Muscle of leg (tissue), 11 donors: ENCODE results near the gene ARPC1A. TPM values are rescaled to one million over a fixed set of nuclear protein-coding genes. Genes with fewer than 3 reads are reported as not detected.
"Not testable (repeated sequence)": the region's sequence is repeated elsewhere in the genome, so short reads cannot be mapped to it uniquely, and the experiment has no call there.

Experiments used
- DNase-seq: peaks from one replicate; pipeline ENCODE4 v3.0.0; 2013
- H3K27ac ChIP-seq: one replicate; pipeline ENCODE4 v1.5.1; 2013; ENCODE audit warnings: mild to moderate bottlenecking, low read length, control low read depth
- H3K27me3 ChIP-seq: one replicate; pipeline ENCODE4 v1.6.1; 2013; ENCODE audit warnings: low read length; ENCODE audit not compliant: control insufficient read depth, insufficient read depth
- H3K36me3 ChIP-seq: one replicate; pipeline ENCODE4 v1.6.1; 2013; ENCODE audit warnings: low read length; ENCODE audit not compliant: control insufficient read depth, insufficient read depth
- H3K4me1 ChIP-seq: one replicate; pipeline ENCODE4 v1.6.1; 2013; ENCODE audit warnings: low read length; ENCODE audit not compliant: control insufficient read depth, insufficient read depth
- H3K4me3 ChIP-seq: one replicate; pipeline ENCODE4 v1.5.1; 2013; ENCODE audit warnings: low read length, control low read depth
- H3K9me3 ChIP-seq: replicated peaks from 2 replicates; pipeline ENCODE4 v1.6.1; 2013; ENCODE audit warnings: low read depth, low read length; ENCODE audit not compliant: control insufficient read depth
- whole genome bisulfite sequencing: methylation state at CpG from one replicate; pipeline ENCODE4 v1.1.5; 2013; ENCODE audit warnings: missing lambda C conversion rate; ENCODE audit not compliant: insufficient coverage; 5-methylcytosine and 5-hydroxymethylcytosine counted together
- polyA plus RNA-seq, 8 donors: library from polyadenylated mRNA; unstranded; fragments of 120-200 nt; gene quantifications; one replicate each; pipeline versions ENCODE4 v1.2.1 to v1.2.3, GENCODE V29; 2013; ENCODE audit warnings: inconsistent platforms in 1 of 8, low replicate concordance in 1 of 8; ENCODE audit not compliant: insufficient read length in 8 of 8, insufficient read depth in 1 of 8
- total RNA-seq: library from RNA; stranded (reverse); fragments of 120-200 nt; gene quantifications from one replicate; pipeline ENCODE4 v1.2.4, GENCODE V29; 2013

The ARPC1A gene
- total and polyA plus RNA-seq, 9 donors = 54.6 to 90.3 (median 66.5) TPM

GRCh38 chr7:99379043-99379577 is 53.4 kb downstream of the ARPC1A start:
- WGBS = 15% methylated on average over 2 of the region's 7 CpGs
- Histone ChIP-seq H3K27ac (peak overlapping the region; percentile 95), H3K36me3 (no peaks in the 10 kb centered on the region), H3K9me3 (no peaks in the 10 kb centered on the region), H3K27me3 (no peaks in the 10 kb centered on the region), H3K4me3 (no peak overlapping the region), H3K4me1 (peaks cover 23% of the 10 kb centered on the region)
- peak; percentile 94 for DNase-seq

GRCh38 chr7:99379693-99380031 is 54.0 kb downstream of the ARPC1A start:
- Histone ChIP-seq H3K27ac (peak overlapping the region; percentile 95), H3K4me3 (peak overlapping the region; percentile 3), H3K4me1 (peaks cover 23% of the 10 kb centered on the region)
- H3K36me3 ChIP-seq, DNase-seq, H3K27me3 ChIP-seq, H3K9me3 ChIP-seq: not testable (repeated sequence)
- WGBS = 70% methylated on average over 2 of the region's 7 CpGs

GRCh38 chr7:99380032-99380822 is 54.5 kb downstream of the ARPC1A start:
- Histone ChIP-seq H3K36me3 (no peaks in the 10 kb centered on the region), H3K4me1 (peaks cover 23% of the 10 kb centered on the region), H3K27me3 (no peaks in the 10 kb centered on the region), H3K9me3 (no peaks in the 10 kb centered on the region), H3K27ac (peak overlapping the region; percentile 95), H3K4me3 (peak overlapping the region; percentile 3)
- peak; percentile 85 for DNase-seq
- 59% methylated on average over 7 of the region's 12 CpGs for WGBS

- peaks cover 4% of the 10 kb centered on the region for H3K36me3 ChIP-seq
- no peaks in the 10 kb centered on the region for H3K27me3 ChIP-seq
- no peak for DNase-seq
- H3K9me3 ChIP-seq = no peaks in the 10 kb centered on the region
- H3K4me3 ChIP-seq = no peak overlapping the region
- H3K27ac ChIP-seq = peak overlapping the region; percentile 35
- H3K4me1 ChIP-seq = peaks cover 20% of the 10 kb centered on the region
- WGBS = 87% methylated on average over 12 of the region's 16 CpGs
These were observed 55.3 kb downstream of the ARPC1A start for GRCh38 chr7:99380823-99381663.

DNA sequence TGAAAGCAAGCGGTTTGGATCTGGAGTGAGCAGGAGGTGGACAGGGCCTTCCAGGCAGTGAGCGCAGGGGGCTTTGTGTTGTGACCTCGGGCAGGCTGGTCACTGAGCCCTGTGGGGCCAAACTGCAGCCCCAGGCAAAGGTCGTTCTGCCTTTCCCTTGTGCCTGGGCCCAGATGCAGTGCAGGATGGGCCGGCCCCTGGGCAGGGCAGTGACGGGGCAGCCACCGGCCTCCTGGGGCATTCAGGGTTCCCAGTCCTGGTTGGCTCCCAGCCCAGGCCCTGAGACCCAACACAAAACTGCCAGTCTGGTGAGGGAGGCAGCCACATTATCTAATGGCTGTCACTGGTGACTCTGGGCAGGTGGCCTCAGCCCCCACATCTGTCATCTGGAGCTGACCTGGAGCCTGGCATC is 56.0 kb downstream of the ARPC1A start:
- 76% methylated on average over 7 of the region's 7 CpGs for WGBS
- no peak for DNase-seq
- H3K36me3 ChIP-seq = peaks cover 10% of the 10 kb centered on the region
- no peak overlapping the region for H3K4me3 ChIP-seq
- no peaks in the 10 kb centered on the region for H3K27me3 ChIP-seq
- peaks cover 20% of the 10 kb centered on the region for H3K4me1 ChIP-seq
- H3K9me3 ChIP-seq = no peaks in the 10 kb centered on the region
- no peak overlapping the region for H3K27ac ChIP-seq

- Histone ChIP-seq H3K4me1 (peaks cover 20% of the 10 kb centered on the region), H3K4me3 (no peak overlapping the region), H3K27me3 (no peaks in the 10 kb centered on the region), H3K27ac (no peak overlapping the region), H3K36me3 (peaks cover 20% of the 10 kb centered on the region), H3K9me3 (no peaks in the 10 kb centered on the region)
- DNase-seq = no peak
- WGBS = 86% methylated on average over 7 of the region's 10 CpGs
These were observed 57.5 kb downstream of the ARPC1A start for GRCh38 chr7:99383203-99383602.

DNA sequence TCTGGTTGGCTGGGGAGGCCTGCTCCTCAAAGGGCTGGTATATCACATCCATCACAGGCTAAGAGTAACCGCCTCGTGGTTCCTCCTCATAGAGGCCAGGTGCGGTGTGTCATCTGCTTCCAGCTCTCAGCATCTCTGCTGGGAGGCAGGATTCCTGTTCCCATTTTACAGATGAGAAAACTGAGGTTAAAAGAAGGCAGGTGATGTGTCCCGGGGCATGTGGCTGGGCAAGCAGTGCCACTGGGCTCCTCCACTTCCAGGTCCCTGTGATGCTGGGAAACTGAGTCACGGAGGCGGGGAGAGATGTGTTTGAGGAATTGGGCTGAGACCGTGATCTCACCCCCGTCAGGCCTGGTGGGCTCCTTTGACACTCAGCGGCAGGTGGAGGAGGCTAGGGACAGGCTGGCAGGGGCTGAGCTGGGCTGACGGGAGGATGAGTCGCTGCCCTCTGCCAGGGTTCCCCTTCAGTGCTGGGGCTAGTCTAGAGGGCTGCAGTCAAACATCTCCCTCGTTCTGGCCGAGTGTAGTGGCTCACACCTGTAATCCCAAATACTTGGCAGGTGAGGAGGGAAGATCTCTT is 58.2 kb downstream of the ARPC1A start:
- Histone ChIP-seq H3K4me1 (peaks cover 20% of the 10 kb centered on the region), H3K27ac (no peak overlapping the region), H3K9me3 (no peaks in the 10 kb centered on the region), H3K27me3 (no peaks in the 10 kb centered on the region), H3K4me3 (no peak overlapping the region), H3K36me3 (peaks cover 22% of the 10 kb centered on the region)
- DNase-seq = no peak
- WGBS = 97% methylated on average over 7 of the region's 13 CpGs

GRCh38 chr7:99384523-99384922 is 58.8 kb downstream of the ARPC1A start:
- H3K27ac ChIP-seq = no peak overlapping the region
- DNase-seq = no peak
- no peak overlapping the region for H3K4me3 ChIP-seq
- H3K36me3 ChIP-seq = peaks cover 25% of the 10 kb centered on the region
- H3K4me1 ChIP-seq = peaks cover 17% of the 10 kb centered on the region
- no peaks in the 10 kb centered on the region for H3K27me3 ChIP-seq
- no peaks in the 10 kb centered on the region for H3K9me3 ChIP-seq
- WGBS = no CpG with 5 or more reads among the region's 4 CpGs

GRCh38 chr7:99385564-99385963 is 59.9 kb downstream of the ARPC1A start:
- Histone ChIP-seq H3K36me3 (peaks cover 35% of the 10 kb centered on the region), H3K4me3 (no peak overlapping the region), H3K4me1 (peaks cover 7% of the 10 kb centered on the region), H3K9me3 (no peaks in the 10 kb centered on the region), H3K27ac (no peak overlapping the region), H3K27me3 (no peaks in the 10 kb centered on the region)
- WGBS = 83% methylated on average over 8 of the region's 8 CpGs
- DNase-seq = no peak
